HG03558 (cell line): ENCODE results near the gene C21orf91.

ENCODE experiments used
- ATAC-seq: cut with Tn5 transposase; IDR thresholded peaks from one replicate; pipeline ENCODE4 v1.9.1; 2021; ENCODE audit warnings: moderate number of reproducible peaks; ENCODE audit not compliant: unreplicated experiment; ENCODE audit errors: extremely low read depth

The C21orf91 gene

GRCh38 chr21:17819114-17819876, at the start of gene C21orf91:
Gene C21orf91, minus strand, starts transcription at chr21:17819356. Its CDS starts 1,038 bp downstream, at chr21:17818318.
- ATAC-seq = peak; percentile 60

- no peak for ATAC-seq
Observed at GRCh38 chr21:17866590-17866989, 47.4 kb upstream of the C21orf91 start.

GRCh38 chr21:17859661-17860060, 40.5 kb upstream of the C21orf91 start:
- ATAC-seq = no peak

- ATAC-seq = no peak
Observed at GRCh38 chr21:17858747-17859146, 39.6 kb upstream of the C21orf91 start.

- ATAC-seq = no peak
Observed at GRCh38 chr21:17854745-17855144, 35.6 kb upstream of the C21orf91 start.

- no peak for ATAC-seq
Observed at GRCh38 chr21:17853393-17854275, 34.5 kb upstream of the C21orf91 start.

GRCh38 chr21:17848228-17848627, 29.1 kb upstream of the C21orf91 start:
- ATAC-seq = peak; percentile 79

- ATAC-seq = no peak
Observed at GRCh38 chr21:17841103-17841502, 21.9 kb upstream of the C21orf91 start.

- peak; percentile 70 for ATAC-seq
Observed at GRCh38 chr21:17834639-17835354, 15.6 kb upstream of the C21orf91 start.

- no peak for ATAC-seq
Observed at GRCh38 chr21:17829472-17829871, 10.3 kb upstream of the C21orf91 start.

- no peak for ATAC-seq
Observed at GRCh38 chr21:17828223-17828622, 9.1 kb upstream of the C21orf91 start.

- no peak for ATAC-seq
Observed at GRCh38 chr21:17823846-17824245, 4.7 kb upstream of the C21orf91 start.

- ATAC-seq = no peak
Observed at GRCh38 chr21:17821121-17821520, 2.0 kb upstream of the C21orf91 start.

- ATAC-seq = peak; percentile 77
Observed at GRCh38 chr21:17819877-17820229, 697 bp upstream of the C21orf91 start.

GRCh38 chr21:17818186-17819113, 706 bp downstream of the C21orf91 start:
- ATAC-seq = no peak

- no peak for ATAC-seq
Observed at GRCh38 chr21:17813353-17813752, 5.8 kb downstream of the C21orf91 start.

GRCh38 chr21:17805966-17806365, 13.2 kb downstream of the C21orf91 start:
- ATAC-seq = no peak

- no peak for ATAC-seq
Observed at GRCh38 chr21:17803536-17803935, 15.6 kb downstream of the C21orf91 start.

GRCh38 chr21:17802572-17802971, 16.6 kb downstream of the C21orf91 start:
- ATAC-seq = no peak
